Erythroblast (primary cell): Measurements from ENCODE around the gene TBCCD1.

Source experiments
- GATA1 ChIP-seq: IDR thresholded peaks from 2 replicates; pipeline ENCODE4 v1.6.1; 2011; ENCODE audit warnings: low read depth, mild to moderate bottlenecking, control low read depth, low read length, moderate library complexity
- POLR2A ChIP-seq: IDR thresholded peaks from 2 replicates; pipeline ENCODE4 v1.6.1; 2011; ENCODE audit warnings: mild to moderate bottlenecking, low read length

GRCh38 chr3:186598794-186599141 is 31.6 kb upstream of the TBCCD1 start:
- TF ChIP-seq POLR2A (no peak), GATA1 (no peak)
